NCI-H526 (cell line): Measurements from ENCODE around the gene LAMA2.

Experiments used
- DNase-seq, 2 experiments: peaks; one replicate each; lab custom pipeline; 2025; lab: John Stamatoyannopoulos, UW

The LAMA2 gene

DNA sequence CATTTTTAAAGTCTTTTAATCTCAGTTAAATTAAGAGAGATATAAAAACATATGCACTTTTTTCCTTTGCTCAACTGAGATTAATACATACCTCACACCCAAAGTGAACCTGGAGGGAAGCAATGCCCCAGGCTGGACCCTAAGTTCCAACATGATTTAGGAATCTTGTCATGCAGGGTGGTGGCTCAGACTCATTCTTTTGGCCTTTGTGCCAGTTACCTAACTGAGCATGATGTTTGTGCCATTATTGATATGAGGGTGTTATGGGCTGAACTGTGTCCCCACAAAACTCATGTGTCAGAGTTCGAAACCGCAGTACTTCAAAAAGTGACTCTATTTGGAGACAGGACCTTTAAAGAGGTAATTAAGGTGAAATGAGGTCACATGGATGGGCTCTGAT, 639.0 kb downstream of the LAMA2 start:
- no peak for DNase-seq

DNA sequence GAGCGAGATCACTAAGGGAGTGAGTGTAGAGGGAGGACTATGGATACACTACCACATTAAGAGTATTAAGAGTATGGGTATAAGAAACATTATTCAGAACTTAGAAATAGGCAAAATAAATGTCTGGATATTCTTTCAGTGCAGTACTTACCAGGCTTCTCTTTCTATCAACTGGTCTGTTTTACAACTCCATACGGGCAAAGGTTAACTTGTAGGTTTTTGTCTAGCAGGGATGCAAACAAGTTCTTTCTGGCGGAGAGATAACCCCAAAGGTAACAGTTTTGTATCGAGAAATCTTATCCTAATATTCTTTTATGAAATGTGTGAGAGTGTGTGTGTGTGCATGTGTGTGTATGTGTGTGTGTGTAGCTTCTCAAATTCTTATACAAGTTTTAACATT, 640.9 kb downstream of the LAMA2 start:
- no peak for DNase-seq

DNA sequence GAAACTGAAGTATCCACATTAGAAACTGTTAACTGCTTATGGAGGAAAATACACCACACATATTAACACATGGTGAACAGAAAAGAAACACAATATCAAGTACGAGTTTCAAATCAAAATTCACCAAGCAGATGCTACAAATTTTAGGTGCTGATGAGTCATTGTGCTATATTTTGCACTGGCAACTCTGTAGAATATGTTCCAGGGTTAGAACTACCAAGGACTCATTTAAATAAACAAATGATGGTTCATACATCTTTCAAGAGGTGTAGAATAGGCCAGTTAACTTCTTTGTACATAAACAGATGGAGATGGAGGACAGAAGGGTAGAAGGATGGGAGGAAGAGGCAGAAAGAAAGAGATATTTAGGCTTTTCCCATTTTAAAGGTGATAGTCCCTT, 642.1 kb downstream of the LAMA2 start:
- no peak for DNase-seq

GRCh38 chr6:129534926-129535325, 652.0 kb downstream of the LAMA2 start:
- DNase-seq, result no peak

DNA sequence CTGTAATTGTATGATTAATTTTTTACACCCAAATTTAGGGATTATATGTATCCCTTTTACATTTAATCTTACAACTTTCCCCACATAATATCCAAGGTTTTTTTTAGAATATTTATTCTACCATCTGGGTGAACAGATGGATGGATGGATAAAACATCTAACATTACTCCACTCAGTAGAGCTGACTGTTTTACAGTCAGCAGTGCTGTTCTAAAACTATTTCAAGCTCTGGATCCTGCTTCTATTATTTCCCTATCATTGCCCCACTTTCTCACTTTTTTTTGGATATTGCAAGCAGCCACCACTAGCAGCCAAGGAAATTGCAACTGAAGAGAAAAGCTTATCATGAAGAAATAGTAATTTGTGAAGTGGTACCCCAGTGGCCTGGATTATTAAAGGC, 653.3 kb downstream of the LAMA2 start:
- DNase-seq, result no peak

- no peak for DNase-seq
These were observed 656.1 kb downstream of the LAMA2 start for GRCh38 chr6:129539032-129539431.

DNA sequence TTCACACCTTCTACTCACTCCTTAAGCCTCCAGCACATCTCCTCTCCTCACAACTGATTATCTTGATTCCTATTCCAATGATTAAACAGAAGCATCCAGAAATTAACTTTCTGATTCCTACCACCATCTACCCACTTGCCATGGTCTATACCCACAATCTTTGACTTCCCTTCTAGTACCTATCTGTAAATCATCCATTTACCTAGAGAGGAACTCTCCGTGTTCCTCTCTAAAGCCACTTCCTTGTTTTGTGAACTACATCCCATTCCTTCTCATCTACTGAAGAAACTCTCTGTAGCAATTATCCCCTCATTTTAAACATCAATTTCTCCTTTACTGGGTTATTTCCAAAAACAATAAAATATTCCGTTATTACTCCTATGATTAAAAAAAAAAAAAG, 659.8 kb downstream of the LAMA2 start:
- no peak for DNase-seq

DNA sequence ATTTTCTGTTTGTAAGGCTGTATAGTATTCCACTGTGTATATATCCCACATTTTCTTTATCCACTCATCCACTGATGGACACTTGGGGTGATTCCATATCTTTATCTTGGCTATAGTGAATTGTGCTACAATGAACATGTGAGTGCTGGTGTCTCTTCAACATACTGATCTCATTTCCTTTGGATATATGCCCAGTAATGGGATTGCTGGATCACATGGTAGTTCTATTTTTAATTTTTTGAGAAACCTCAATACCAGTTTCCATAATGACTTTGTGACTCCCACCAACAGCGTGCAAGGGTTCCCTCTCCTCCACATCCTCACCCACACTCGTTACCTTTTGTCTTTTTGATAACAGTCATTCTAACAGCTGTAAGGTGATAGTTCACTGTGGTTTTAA, 661.0 kb downstream of the LAMA2 start:
- DNase-seq, result no peak

DNA sequence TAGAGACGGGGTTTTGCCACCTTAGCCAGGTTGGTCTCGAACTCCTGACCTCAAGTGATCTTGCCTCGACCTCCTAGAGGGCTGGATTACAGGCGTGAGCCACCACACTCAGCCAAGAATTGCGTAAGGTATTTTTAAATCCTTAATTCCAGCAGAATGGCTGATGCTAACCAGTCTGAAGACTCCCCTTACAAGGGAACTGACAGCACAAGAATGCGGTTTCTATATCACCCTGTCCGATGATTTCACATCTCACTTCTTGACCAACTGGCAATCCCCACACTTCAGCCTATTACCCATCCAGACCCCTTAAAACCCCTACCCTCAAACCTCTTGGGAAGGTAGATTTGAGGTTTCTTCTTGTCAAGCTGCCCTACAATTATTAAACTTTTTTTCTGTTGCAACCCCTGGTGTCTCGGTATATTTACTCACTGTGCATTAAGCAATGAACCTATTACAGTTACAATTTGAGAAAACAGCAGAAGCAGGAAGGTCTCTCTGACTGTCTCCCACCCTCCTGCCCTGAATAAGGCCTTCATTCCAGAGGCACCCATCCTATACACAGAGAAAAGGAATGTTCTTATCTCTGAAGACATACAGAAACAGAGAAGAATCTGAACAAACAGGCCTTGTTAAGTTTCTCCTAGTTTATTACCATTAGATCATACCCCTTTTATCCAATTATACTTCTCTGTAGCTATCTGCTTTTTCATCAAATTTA, 662.1 kb downstream of the LAMA2 start:
- DNase-seq, result no peak

- no peak for DNase-seq
These were observed 663.8 kb downstream of the LAMA2 start for GRCh38 chr6:129546702-129547101.

DNA sequence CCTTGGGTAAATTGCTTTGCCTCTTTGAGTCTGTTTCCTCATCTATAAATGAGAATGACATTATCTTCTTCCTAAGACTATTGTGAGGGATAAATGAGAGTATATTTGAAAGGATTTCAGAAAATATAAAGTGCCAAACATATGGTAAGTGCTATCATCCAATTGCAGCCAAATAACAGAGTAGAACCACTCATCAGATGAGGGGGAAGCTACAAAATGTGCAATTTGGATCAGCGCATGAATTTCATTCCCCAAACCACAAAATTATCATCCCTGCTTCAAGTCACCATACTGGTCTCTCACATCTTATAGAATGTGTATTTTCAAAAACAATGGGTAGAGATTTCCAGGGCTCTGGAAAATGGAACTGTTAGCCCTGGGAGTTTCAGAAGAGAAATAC, 668.5 kb downstream of the LAMA2 start:
- DNase-seq, result no peak

DNA sequence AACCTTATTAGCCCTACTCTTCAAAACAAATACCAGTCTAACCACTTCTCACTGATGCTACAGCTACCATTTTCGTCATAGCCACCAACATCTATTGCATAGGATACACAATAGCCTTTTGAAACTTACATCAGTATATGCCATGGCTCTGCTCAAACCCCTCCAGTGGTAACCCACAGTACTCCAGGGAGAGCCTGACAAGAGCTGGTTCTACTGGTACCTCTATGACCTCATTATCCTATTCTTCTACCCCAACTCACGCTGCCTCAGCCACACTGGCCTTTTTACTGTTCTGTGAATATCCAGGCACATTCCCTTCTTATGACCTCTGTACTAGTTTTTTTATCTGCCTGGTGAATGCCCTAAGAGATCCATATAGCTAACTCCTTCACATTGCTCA, 669.5 kb downstream of the LAMA2 start:
- DNase-seq, result no peak

GRCh38 chr6:129555206-129555832, 672.4 kb downstream of the LAMA2 start:
- no peak for DNase-seq

DNA sequence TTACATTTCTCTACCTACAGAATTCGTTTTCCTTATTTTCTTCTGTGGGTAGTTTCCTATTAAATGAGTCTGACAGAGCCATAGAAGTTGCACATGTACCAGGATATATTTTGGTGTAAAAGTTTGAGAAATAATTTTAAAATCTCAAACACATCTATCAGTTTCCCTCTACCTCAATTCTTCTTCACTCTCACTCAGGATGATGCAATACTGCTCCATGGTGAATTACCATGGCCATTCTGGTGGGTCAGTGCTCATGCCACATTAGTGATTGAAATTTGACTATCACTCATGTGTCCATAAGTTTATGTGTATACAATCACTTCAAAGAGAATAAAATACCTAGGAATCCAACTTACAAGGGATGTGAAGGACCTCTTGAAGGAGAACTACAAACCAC, 675.3 kb downstream of the LAMA2 start:
- DNase-seq, result no peak

DNA sequence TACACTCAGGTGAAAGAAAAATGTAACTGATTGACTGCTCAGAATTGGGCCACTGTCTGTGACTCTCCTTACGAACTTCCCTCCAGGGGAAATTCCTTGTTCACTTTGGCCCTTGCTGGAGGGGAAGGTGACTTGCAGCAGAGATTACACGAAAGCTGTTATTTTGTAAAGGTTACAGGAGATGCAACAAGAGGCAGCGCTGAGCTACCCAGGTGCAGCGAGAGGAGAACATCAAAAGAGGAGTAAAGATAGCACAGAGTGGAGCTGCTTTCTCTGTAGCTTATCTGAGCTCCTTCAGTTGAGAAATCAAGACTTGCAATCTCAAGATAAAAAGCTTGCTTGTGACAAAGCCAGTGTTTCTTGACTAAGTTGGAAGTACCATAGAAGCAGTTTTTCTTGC, 682.4 kb downstream of the LAMA2 start:
- no peak for DNase-seq

GRCh38 chr6:129565811-129566210, 682.9 kb downstream of the LAMA2 start:
- DNase-seq, result no peak
